Sigmoid colon (tissue), 7 donors: ENCODE measurements around the gene A3GALT2. TPM values are rescaled to one million over a fixed set of nuclear protein-coding genes. Genes with fewer than 3 reads are reported as not detected.

ENCODE experiments used
- DNase-seq: peaks from one replicate; pipeline ENCODE4 v3.0.0-alpha.2; 2019
- H3K27ac ChIP-seq, 4 donors: fragments of 200-600 bp; sonication (generic); one replicate each; pipeline ENCODE4 v1.5.1; 2016 to 2019; ENCODE audit warnings: mild to moderate bottlenecking in 1 of 4
- H3K27me3 ChIP-seq, 3 donors: fragments of 200-600 bp; sonication (generic); one replicate each; pipeline ENCODE4 v1.5.1; 2019; ENCODE audit warnings: mild to moderate bottlenecking in 1 of 3
- H3K36me3 ChIP-seq, 4 donors: fragments of 200-600 bp; sonication (generic); one replicate each; pipeline ENCODE4 v1.5.1; 2016 to 2019
- H3K4me1 ChIP-seq, 4 donors: fragments of 200-600 bp; sonication (generic); one replicate each; pipeline ENCODE4 v1.5.1; 2017 to 2019
- H3K4me3 ChIP-seq, 4 donors: fragments of 200-600 bp; sonication (generic); one replicate each; pipeline ENCODE4 v1.5.1; 2017 to 2019; ENCODE audit warnings: mild to moderate bottlenecking in 2 of 4, moderate library complexity in 1 of 4
- H3K9me3 ChIP-seq, 4 donors: fragments of 200-600 bp in 3 of 4; sonication (generic) in 3 of 4; one replicate each; pipeline versions ENCODE4 v1.5.1 to v1.6.1; 2013 to 2019
- CTCF ChIP-seq, 4 experiments: fragments of 450-650 bp in 3 of 4; fragments of 200-600 bp in 1 of 4; IDR thresholded peaks; one replicate each; pipeline ENCODE4 v1.5.1; 2016 to 2019; ENCODE audit warnings: antibody characterized with exemption in 4 of 4, mild to moderate bottlenecking in 3 of 4, moderate library complexity in 2 of 4
- EP300 ChIP-seq, 4 donors: sonication (generic); formaldehyde crosslinking; IDR thresholded peaks; one replicate each; pipeline ENCODE4 v1.6.1; 2017; ENCODE audit warnings: antibody characterized with exemption in 4 of 4
- POLR2A ChIP-seq, 2 donors: fragments of 450-650 bp; IDR thresholded peaks; one replicate each; pipeline ENCODE4 v1.6.1; 2016; ENCODE audit warnings: antibody characterized with exemption in 2 of 2, mild to moderate bottlenecking in 2 of 2, moderate library complexity in 2 of 2
- POLR2AphosphoS5 ChIP-seq, 4 donors: sonication (generic); formaldehyde crosslinking; IDR thresholded peaks; one replicate each; pipeline ENCODE4 v1.6.1; 2017; ENCODE audit warnings: antibody characterized with exemption in 4 of 4
- WGBS, 2 donors: extraction: QIAGEN DNeasy Blood & Tissue Kit; methylation state at CpG; one replicate each; pipeline ENCODE4 v1.1.7; 2013; 5-methylcytosine and 5-hydroxymethylcytosine counted together
- intact Hi-C: fragments of 100-400 bp; cut with DNase I; formaldehyde crosslinking; loops from one replicate; pipeline ENCODE4 v1.15.1; 2023
- polyA plus RNA-seq, 3 donors: library from polyadenylated mRNA; stranded (reverse); fragments of 200-250 nt; gene quantifications; one replicate each; pipeline ENCODE4 v1.2.3, GENCODE V29; 2013
- total RNA-seq, 4 donors: library from RNA; depleted of rRNA; stranded (reverse); fragments of >200 nt; gene quantifications; one replicate each; pipeline ENCODE4 v1.1.0, GENCODE V29; 2016
- donor health status: healthy with polysubstance abuse.
- donor health status: Bipolar disorder and iron deficiency.
- donor health status: healthy.

Gene A3GALT2
- total and polyA plus RNA-seq, 7 donors = not detected

GRCh38 chr1:33359931-33360330, 39.0 kb upstream of the A3GALT2 start:
- Histone ChIP-seq H3K4me1 (peaks cover 0 to 30% (median 22%) of the 10 kb centered on the region in 4 donors), H3K36me3 (peaks cover 0 to 4% (median under 1%) of the 10 kb centered on the region in 4 donors), H3K4me3 (no peak overlapping the region), H3K27ac (no peak overlapping the region), H3K27me3 (no peaks in the 10 kb centered on the region), H3K9me3 (no peaks in the 10 kb centered on the region)
- no peak for TF ChIP-seq CTCF (IDR thresholded peaks at IDR 0.05)
- TF ChIP-seq POLR2A (IDR thresholded peaks at IDR 0.05) = no peak
- TF ChIP-seq POLR2AphosphoS5 (IDR thresholded peaks at IDR 0.05) = no peak
- TF ChIP-seq EP300 (IDR thresholded peaks at IDR 0.05) = no peak
- 82 to 87% methylated on average over 2 of the region's 2 CpGs for WGBS, 2 donors
- DNase-seq = no peak
- intact Hi-C loops = no loop called here

- intact Hi-C loops = no loop called here
- DNase-seq = no peak
- H3K36me3 ChIP-seq = peaks cover 0 to 13% (median 4%) of the 10 kb centered on the region in 4 donors
- 90 to 91% methylated on average over 3 of the region's 3 CpGs for WGBS, 2 donors
- TF ChIP-seq EP300 (IDR thresholded peaks at IDR 0.05) = no peak
- no peak for TF ChIP-seq CTCF (IDR thresholded peaks at IDR 0.05)
- no peak for TF ChIP-seq POLR2A (IDR thresholded peaks at IDR 0.05)
- TF ChIP-seq POLR2AphosphoS5 (IDR thresholded peaks at IDR 0.05) = no peak
- peak overlapping the region in 1 of 4 donors; percentile 28 for H3K27ac ChIP-seq
- no peak overlapping the region for H3K4me3 ChIP-seq
- no peaks in the 10 kb centered on the region for H3K27me3 ChIP-seq
- no peaks in the 10 kb centered on the region for H3K9me3 ChIP-seq
- H3K4me1 ChIP-seq = peaks cover 0 to 21% (median 12%) of the 10 kb centered on the region in 4 donors
Observed at GRCh38 chr1:33358795-33359503, 38.1 kb upstream of the A3GALT2 start.

GRCh38 chr1:33358114-33358794, 37.4 kb upstream of the A3GALT2 start:
- TF ChIP-seq POLR2AphosphoS5 (IDR thresholded peaks at IDR 0.05) (no peak), CTCF (IDR thresholded peaks at IDR 0.05) (no peak), POLR2A (IDR thresholded peaks at IDR 0.05) (no peak), EP300 (IDR thresholded peaks at IDR 0.05) (no peak)
- Histone ChIP-seq H3K36me3 (peaks cover 0 to 13% (median 4%) of the 10 kb centered on the region in 4 donors), H3K4me1 (peaks cover 0 to 14% (median 5%) of the 10 kb centered on the region in 4 donors), H3K9me3 (no peaks in the 10 kb centered on the region), H3K4me3 (no peak overlapping the region), H3K27me3 (no peaks in the 10 kb centered on the region), H3K27ac (peak overlapping the region in 1 of 4 donors; percentile 28)
- no peak for DNase-seq
- 73% methylated on average over 4 of the region's 4 CpGs for WGBS, 2 donors
- intact Hi-C loops = no loop called here

GRCh38 chr1:33357099-33357498, 36.2 kb upstream of the A3GALT2 start:
- Histone ChIP-seq H3K9me3 (no peaks in the 10 kb centered on the region), H3K27me3 (no peaks in the 10 kb centered on the region), H3K27ac (no peak overlapping the region), H3K4me1 (peaks cover 0 to 5% (median 2%) of the 10 kb centered on the region in 4 donors), H3K4me3 (no peak overlapping the region), H3K36me3 (peaks cover 0 to 13% (median 4%) of the 10 kb centered on the region in 4 donors)
- DNase-seq = no peak
- intact Hi-C loops = no loop called here
- 91 to 93% methylated on average over 5 of the region's 5 CpGs for WGBS, 2 donors
- no peak for TF ChIP-seq POLR2A (IDR thresholded peaks at IDR 0.05)
- no peak for TF ChIP-seq POLR2AphosphoS5 (IDR thresholded peaks at IDR 0.05)
- TF ChIP-seq CTCF (IDR thresholded peaks at IDR 0.05) = no peak
- no peak for TF ChIP-seq EP300 (IDR thresholded peaks at IDR 0.05)
